HepG2 (cell line): ENCODE results near the gene SLC41A3. TPM values are rescaled to one million over a fixed set of nuclear protein-coding genes. Genes with fewer than 3 reads are reported as not detected.

Experiments
- CENPX ChIP-seq: sonication (generic); formaldehyde crosslinking; IDR thresholded peaks from 2 replicates; pipeline ENCODE4 v1.9.0; 2021; ENCODE audit warnings: mild to moderate bottlenecking, missing genetic modification reagents, moderate library complexity
- ETV5 ChIP-seq: IDR thresholded peaks from 2 replicates; pipeline ENCODE4 v1.6.1; 2018; ENCODE audit warnings: missing biosample characterization, missing genetic modification reagents, inconsistent platforms, borderline replicate concordance
- HMG20B ChIP-seq: conservative IDR thresholded peaks from 2 replicates; pipeline ENCODE4 v1.6.1; 2016; ENCODE audit warnings: missing genetic modification reagents, missing compliant biosample characterization
- KDM1A ChIP-seq: IDR thresholded peaks from 2 replicates; pipeline ENCODE4 v1.6.1; 2016; ENCODE audit warnings: missing compliant biosample characterization
- KLF12 ChIP-seq: sonication (generic); formaldehyde crosslinking; IDR thresholded peaks from 2 replicates; pipeline ENCODE4 v1.4.0; 2020; ENCODE audit warnings: missing genetic modification reagents, borderline replicate concordance
- KLF15 ChIP-seq: sonication (generic); formaldehyde crosslinking; IDR thresholded peaks from 2 replicates; pipeline ENCODE4 v1.8.1; 2023; ENCODE audit warnings: borderline replicate concordance, mild to moderate bottlenecking, inconsistent platforms, missing genetic modification reagents, mixed read lengths
- MXI1 ChIP-seq: IDR thresholded peaks from 3 replicates; pipeline ENCODE4 v1.6.1; 2012; ENCODE audit warnings: low read depth, low read length, inconsistent platforms, borderline replicate concordance
- SUZ12 ChIP-seq: fragments of 150-350 bp; IDR thresholded peaks from 2 replicates; pipeline ENCODE4 v1.6.1; 2014; ENCODE audit warnings: low read depth, low read length
- ZNF296 ChIP-seq: sonication (generic); formaldehyde crosslinking; conservative IDR thresholded peaks from 2 replicates; pipeline ENCODE4 v1.5.0; 2020; ENCODE audit warnings: mild to moderate bottlenecking, missing genetic modification reagents
- ZNF562 ChIP-seq: sonication (generic); formaldehyde crosslinking; IDR thresholded peaks from 2 replicates; pipeline ENCODE4 v1.8.0; 2022; ENCODE audit warnings: missing genetic modification reagents, borderline replicate concordance
- ZNF768 ChIP-seq: sonication (generic); formaldehyde crosslinking; IDR thresholded peaks from 2 replicates; pipeline ENCODE4 v1.4.0; 2020; ENCODE audit warnings: missing genetic modification reagents
- polyA plus RNA-seq, 8 experiments: library from polyadenylated mRNA; depleted of rRNA in 3 of 8; stranded (reverse) in 7 of 8; unstranded in 1 of 8; fragments of >200 nt; fragmentation: Illumina TruSeq in 4 of 8; extraction: Trizol in 4 of 8; gene quantifications; 2 replicates each; pipeline versions ENCODE4 v1.2.1 to v1.2.3, GENCODE V29; 2011 to 2016; ENCODE audit warnings: low read depth in 4 of 8, missing spikeins in 1 of 8, mixed read lengths in 1 of 8; ENCODE audit not compliant: insufficient read depth in 1 of 8
- total RNA-seq, 5 experiments: library from RNA; depleted of rRNA; stranded (reverse); fragments of >200 nt; fragmentation: Illumina TruSeq; extraction: Trizol; gene quantifications; 2 replicates each; pipeline ENCODE4 v1.2.3, GENCODE V29; 2016; ENCODE audit warnings: low read depth in 1 of 5
- TF ChIP-seq, protein P1 (sequence below): sonication (generic); formaldehyde crosslinking; IDR thresholded peaks from 2 replicates; pipeline ENCODE4 v1.9.0; 2021; ENCODE audit warnings: missing genetic modification reagents, borderline replicate concordance
- TF ChIP-seq, protein P2 (sequence below): sonication (generic); formaldehyde crosslinking; IDR thresholded peaks from 2 replicates; pipeline ENCODE4 v1.5.0; 2020; ENCODE audit warnings: mild to moderate bottlenecking, missing genetic modification reagents, borderline replicate concordance
- TF ChIP-seq, protein P3 (sequence below): sonication (generic); formaldehyde crosslinking; conservative IDR thresholded peaks from 2 replicates; pipeline ENCODE4 v1.8.1; 2023; ENCODE audit warnings: missing genetic modification reagents
- TF ChIP-seq, protein P4 (sequence below): IDR thresholded peaks from 2 replicates; pipeline ENCODE4 v1.6.1; 2012; ENCODE audit warnings: inconsistent platforms
- TF ChIP-seq, protein P5 (sequence below): sonication (generic); formaldehyde crosslinking; IDR thresholded peaks from 2 replicates; pipeline ENCODE4 v1.5.0; 2020; ENCODE audit warnings: mild to moderate bottlenecking, missing genetic modification reagents, moderate library complexity
- TF ChIP-seq, protein P6 (sequence below), 2 experiments: fragments of 450-650 bp in 1 of 2; sonication (generic) in 1 of 2; formaldehyde crosslinking; IDR thresholded peaks; 2 replicates each; pipeline versions ENCODE4 v1.5.0 to v1.8.0; 2020 to 2022; ENCODE audit warnings: mild to moderate bottlenecking in 1 of 2, missing genetic modification reagents in 1 of 2

SLC41A3 gene
- total and polyA plus RNA-seq, 2 of the 13 experiments (the other 11 are each of a cell fraction or from before 2014, with no cell fraction given): 26.0 to 71.1 TPM

DNA sequence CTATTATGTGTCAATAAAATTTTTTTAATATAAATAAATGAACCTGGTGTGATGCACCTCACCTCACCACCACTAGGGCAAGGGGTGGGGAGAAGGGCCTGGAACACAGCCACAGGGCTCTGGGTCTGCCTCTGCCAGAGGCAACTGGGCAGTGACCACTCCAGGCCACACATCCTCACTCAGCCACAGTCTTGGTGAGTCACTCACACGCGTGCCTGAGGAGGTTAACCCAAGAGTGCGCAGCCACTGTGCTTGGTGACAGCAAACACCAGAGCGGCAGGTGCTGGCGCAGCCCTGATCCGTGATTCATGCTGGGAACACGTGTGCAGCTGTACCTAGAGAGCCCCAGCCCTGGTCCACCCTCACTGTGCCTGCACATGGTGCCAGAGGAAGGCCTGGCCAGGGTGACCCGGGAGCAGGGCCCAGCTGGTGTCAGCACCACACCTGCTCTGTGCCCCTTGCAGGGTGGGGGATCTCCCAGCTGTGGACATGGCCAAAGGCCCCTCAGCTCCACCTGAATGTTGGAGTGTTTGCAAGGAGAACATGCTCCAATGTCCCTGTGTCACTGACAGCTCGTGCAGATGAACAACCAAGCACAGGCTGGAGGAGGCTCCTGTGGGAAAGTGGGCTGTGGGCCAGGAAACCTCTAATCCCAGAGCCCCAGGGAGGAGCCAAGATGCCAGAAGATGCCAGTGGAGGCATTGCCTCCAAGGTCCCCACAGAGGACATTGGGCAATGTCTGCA is 2.1 kb downstream of the SLC41A3 start (continued):
- TF ChIP-seq, protein P1, sequence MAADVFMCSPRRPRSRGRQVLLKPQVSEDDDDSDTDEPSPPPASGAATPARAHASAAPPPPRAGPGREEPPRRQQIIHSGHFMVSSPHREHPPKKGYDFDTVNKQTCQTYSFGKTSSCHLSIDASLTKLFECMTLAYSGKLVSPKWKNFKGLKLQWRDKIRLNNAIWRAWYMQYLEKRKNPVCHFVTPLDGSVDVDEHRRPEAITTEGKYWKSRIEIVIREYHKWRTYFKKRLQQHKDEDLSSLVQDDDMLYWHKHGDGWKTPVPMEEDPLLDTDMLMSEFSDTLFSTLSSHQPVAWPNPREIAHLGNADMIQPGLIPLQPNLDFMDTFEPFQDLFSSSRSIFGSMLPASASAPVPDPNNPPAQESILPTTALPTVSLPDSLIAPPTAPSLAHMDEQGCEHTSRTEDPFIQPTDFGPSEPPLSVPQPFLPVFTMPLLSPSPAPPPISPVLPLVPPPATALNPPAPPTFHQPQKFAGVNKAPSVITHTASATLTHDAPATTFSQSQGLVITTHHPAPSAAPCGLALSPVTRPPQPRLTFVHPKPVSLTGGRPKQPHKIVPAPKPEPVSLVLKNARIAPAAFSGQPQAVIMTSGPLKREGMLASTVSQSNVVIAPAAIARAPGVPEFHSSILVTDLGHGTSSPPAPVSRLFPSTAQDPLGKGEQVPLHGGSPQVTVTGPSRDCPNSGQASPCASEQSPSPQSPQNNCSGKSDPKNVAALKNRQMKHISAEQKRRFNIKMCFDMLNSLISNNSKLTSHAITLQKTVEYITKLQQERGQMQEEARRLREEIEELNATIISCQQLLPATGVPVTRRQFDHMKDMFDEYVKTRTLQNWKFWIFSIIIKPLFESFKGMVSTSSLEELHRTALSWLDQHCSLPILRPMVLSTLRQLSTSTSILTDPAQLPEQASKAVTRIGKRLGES (CRISPR knock-in tag): no peak
- TF ChIP-seq SUZ12: no peak
- TF ChIP-seq, protein P2, sequence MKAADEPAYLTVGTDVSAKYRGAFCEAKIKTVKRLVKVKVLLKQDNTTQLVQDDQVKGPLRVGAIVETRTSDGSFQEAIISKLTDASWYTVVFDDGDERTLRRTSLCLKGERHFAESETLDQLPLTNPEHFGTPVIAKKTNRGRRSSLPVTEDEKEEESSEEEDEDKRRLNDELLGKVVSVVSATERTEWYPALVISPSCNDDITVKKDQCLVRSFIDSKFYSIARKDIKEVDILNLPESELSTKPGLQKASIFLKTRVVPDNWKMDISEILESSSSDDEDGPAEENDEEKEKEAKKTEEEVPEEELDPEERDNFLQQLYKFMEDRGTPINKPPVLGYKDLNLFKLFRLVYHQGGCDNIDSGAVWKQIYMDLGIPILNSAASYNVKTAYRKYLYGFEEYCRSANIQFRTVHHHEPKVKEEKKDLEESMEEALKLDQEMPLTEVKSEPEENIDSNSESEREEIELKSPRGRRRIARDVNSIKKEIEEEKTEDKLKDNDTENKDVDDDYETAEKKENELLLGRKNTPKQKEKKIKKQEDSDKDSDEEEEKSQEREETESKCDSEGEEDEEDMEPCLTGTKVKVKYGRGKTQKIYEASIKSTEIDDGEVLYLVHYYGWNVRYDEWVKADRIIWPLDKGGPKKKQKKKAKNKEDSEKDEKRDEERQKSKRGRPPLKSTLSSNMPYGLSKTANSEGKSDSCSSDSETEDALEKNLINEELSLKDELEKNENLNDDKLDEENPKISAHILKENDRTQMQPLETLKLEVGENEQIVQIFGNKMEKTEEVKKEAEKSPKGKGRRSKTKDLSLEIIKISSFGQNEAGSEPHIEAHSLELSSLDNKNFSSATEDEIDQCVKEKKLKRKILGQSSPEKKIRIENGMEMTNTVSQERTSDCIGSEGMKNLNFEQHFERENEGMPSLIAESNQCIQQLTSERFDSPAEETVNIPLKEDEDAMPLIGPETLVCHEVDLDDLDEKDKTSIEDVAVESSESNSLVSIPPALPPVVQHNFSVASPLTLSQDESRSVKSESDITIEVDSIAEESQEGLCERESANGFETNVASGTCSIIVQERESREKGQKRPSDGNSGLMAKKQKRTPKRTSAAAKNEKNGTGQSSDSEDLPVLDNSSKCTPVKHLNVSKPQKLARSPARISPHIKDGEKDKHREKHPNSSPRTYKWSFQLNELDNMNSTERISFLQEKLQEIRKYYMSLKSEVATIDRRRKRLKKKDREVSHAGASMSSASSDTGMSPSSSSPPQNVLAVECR (CRISPR knock-in tag): peak; percentile 30; the same call in 1 of the 2 replicates
- no peak for TF ChIP-seq ETV5 (CRISPR knock-in tag)
- TF ChIP-seq, protein P3, sequence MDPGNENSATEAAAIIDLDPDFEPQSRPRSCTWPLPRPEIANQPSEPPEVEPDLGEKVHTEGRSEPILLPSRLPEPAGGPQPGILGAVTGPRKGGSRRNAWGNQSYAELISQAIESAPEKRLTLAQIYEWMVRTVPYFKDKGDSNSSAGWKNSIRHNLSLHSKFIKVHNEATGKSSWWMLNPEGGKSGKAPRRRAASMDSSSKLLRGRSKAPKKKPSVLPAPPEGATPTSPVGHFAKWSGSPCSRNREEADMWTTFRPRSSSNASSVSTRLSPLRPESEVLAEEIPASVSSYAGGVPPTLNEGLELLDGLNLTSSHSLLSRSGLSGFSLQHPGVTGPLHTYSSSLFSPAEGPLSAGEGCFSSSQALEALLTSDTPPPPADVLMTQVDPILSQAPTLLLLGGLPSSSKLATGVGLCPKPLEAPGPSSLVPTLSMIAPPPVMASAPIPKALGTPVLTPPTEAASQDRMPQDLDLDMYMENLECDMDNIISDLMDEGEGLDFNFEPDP (CRISPR knock-in tag): no peak
- no peak for TF ChIP-seq KDM1A
- TF ChIP-seq HMG20B (CRISPR knock-in tag): no peak
- TF ChIP-seq ZNF768: peak; percentile 21; the same call in 1 of the 2 replicates
- TF ChIP-seq, protein P4, sequence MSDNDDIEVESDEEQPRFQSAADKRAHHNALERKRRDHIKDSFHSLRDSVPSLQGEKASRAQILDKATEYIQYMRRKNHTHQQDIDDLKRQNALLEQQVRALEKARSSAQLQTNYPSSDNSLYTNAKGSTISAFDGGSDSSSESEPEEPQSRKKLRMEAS: peak; percentile 52; the same call in 1 of the 2 replicates
- TF ChIP-seq MXI1: 0 out of 3 replicates have a peak, but pooled peaks have one; percentile 54
- TF ChIP-seq, protein P5, sequence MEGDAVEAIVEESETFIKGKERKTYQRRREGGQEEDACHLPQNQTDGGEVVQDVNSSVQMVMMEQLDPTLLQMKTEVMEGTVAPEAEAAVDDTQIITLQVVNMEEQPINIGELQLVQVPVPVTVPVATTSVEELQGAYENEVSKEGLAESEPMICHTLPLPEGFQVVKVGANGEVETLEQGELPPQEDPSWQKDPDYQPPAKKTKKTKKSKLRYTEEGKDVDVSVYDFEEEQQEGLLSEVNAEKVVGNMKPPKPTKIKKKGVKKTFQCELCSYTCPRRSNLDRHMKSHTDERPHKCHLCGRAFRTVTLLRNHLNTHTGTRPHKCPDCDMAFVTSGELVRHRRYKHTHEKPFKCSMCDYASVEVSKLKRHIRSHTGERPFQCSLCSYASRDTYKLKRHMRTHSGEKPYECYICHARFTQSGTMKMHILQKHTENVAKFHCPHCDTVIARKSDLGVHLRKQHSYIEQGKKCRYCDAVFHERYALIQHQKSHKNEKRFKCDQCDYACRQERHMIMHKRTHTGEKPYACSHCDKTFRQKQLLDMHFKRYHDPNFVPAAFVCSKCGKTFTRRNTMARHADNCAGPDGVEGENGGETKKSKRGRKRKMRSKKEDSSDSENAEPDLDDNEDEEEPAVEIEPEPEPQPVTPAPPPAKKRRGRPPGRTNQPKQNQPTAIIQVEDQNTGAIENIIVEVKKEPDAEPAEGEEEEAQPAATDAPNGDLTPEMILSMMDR: peak; percentile 28; the same call in 1 of the 2 replicates
- no peak for TF ChIP-seq CENPX (CRISPR knock-in tag)
- no peak for TF ChIP-seq KLF15 (CRISPR knock-in tag)
- TF ChIP-seq, protein P6, sequence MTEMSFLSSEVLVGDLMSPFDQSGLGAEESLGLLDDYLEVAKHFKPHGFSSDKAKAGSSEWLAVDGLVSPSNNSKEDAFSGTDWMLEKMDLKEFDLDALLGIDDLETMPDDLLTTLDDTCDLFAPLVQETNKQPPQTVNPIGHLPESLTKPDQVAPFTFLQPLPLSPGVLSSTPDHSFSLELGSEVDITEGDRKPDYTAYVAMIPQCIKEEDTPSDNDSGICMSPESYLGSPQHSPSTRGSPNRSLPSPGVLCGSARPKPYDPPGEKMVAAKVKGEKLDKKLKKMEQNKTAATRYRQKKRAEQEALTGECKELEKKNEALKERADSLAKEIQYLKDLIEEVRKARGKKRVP (CRISPR knock-in tag; IDR thresholded peaks at IDR 0.05): no peak
- no peak for TF ChIP-seq ZNF562
- no peak for TF ChIP-seq ZNF296 (CRISPR knock-in tag)
- TF ChIP-seq KLF12 (CRISPR knock-in tag): no peak
